Stimulated activated CD8-positive, alpha-beta memory T cell treated with anti-CD3 and anti-CD28 coated beads, Interleukin-7, amount 100 ng/mL, for 48 hours (primary cell): ENCODE results near the gene ILK.

Source experiments
- DNase-seq, 2 donors: peaks; one replicate each; pipeline ENCODE4 v3.0.0-alpha.2; 2020; ENCODE audit warnings: low read depth in 1 of 2; ENCODE audit errors: extremely low read depth in 1 of 2

ILK gene

GRCh38 chr11:6654281-6655019, 50.9 kb downstream of the ILK start:
- no peak for DNase-seq

GRCh38 chr11:6655020-6655789, 51.6 kb downstream of the ILK start:
- no peak for DNase-seq

- no peak for DNase-seq
Measured at GRCh38 chr11:6655790-6656583, 52.4 kb downstream of the ILK start, which contains the start of gene DCHS1. DCHS1 (minus strand) TSS chr11:6655809; CDS start chr11:6641613, 14,196 bp downstream.

DNA sequence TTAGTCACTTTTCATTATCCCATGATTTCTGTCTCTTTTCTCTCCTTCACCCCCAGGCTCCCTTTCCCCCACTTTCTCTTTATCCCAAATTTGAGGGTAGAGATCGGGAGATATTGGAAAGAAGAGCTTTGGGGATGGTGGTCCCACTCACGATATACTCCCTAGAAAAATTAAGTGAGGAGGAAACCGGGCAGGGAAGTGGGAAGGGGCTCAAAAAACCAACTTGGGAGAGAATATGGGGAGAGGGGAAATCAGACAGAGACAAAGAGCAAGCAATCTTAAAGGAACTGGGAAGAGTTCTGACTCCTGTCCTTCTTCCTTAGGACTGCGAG, 53.0 kb downstream of the ILK start:
- DNase-seq: no peak

GRCh38 chr11:6656936-6657335, 53.4 kb downstream of the ILK start:
- no peak for DNase-seq

DNA sequence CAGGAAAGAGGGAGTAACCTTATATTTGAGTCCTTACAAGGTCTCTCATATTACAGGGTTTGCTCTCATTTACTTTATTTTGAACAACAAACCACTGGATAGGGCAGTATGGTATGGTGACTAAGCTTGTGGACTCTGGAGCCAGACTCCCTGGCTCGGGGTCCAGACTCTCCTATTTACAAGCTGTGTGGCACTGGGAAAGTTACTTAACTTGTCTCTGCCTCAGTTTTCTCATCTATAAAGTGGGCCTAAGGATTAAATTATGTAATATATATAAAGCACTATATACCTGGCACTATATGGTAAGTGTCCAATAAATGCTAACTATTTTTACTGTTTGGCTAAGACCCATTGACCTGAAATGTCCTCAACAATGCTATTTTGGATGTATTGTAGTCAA, 53.8 kb downstream of the ILK start:
- no peak for DNase-seq

GRCh38 chr11:6658647-6659046, 55.1 kb downstream of the ILK start:
- no peak for DNase-seq
